Left kidney (tissue), 2 donors: Measurements from ENCODE around the gene ZNF765. TPM values are rescaled to one million over a fixed set of nuclear protein-coding genes. Genes with fewer than 3 reads are reported as not detected.
"Not testable (repeated sequence)": the region's sequence is repeated elsewhere in the genome, so short reads cannot be mapped to it uniquely, and the experiment has no call there.

Experiments
- DNase-seq: peaks from one replicate; pipeline ENCODE4 v3.0.0-alpha.2; 2013
- polyA plus RNA-seq: library from polyadenylated mRNA; unstranded; fragments of 120-200 nt; gene quantifications from one replicate; pipeline ENCODE4 v1.2.1, GENCODE V29; 2013; ENCODE audit not compliant: insufficient read length

Gene ZNF765
- polyA plus RNA-seq, 1 donor = 14.9 TPM

GRCh38 chr19:53420520-53421315, 25.8 kb downstream of the ZNF765 start:
- not testable (repeated sequence) for DNase-seq

DNA sequence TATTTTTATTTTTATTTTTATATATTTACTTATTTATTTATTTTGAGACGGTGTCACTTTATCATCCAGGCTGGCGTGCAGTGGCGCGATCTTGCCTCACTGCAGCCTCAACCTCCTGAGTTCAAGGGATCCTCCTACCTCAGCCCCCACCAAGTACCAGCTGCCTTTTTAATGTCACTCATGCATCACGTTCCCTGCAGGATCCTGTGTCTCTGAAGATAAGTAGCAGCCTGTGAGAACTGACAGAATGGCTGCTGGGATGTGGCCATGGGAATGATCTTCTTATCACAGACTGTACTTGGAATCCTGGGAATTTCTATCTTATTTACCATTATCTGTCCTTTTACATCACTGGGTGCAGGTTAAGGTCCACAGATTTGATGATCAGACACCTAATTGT, 27.6 kb downstream of the ZNF765 start:
- DNase-seq = no peak

GRCh38 chr19:53423074-53423473, 28.1 kb downstream of the ZNF765 start:
- not testable (repeated sequence) for DNase-seq

DNA sequence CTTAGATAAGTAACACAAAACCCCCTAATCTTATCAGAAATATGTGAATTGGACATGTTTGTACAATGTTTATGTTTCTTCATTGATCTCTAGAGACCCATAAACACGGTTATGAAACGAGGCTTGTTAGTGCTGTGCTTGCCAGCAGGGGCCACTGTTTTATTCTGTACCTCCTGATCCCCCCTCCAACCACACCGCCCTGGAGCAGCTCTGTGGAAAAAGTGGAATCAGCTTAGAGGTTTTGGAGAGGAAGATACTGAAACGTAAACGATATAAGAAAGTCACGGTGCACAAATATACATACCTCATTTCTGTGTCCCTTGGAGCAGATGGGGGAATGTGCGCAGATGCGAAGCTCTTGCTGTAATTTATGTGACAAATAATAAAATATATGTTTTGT, 28.7 kb downstream of the ZNF765 start:
- not testable (repeated sequence) for DNase-seq

DNA sequence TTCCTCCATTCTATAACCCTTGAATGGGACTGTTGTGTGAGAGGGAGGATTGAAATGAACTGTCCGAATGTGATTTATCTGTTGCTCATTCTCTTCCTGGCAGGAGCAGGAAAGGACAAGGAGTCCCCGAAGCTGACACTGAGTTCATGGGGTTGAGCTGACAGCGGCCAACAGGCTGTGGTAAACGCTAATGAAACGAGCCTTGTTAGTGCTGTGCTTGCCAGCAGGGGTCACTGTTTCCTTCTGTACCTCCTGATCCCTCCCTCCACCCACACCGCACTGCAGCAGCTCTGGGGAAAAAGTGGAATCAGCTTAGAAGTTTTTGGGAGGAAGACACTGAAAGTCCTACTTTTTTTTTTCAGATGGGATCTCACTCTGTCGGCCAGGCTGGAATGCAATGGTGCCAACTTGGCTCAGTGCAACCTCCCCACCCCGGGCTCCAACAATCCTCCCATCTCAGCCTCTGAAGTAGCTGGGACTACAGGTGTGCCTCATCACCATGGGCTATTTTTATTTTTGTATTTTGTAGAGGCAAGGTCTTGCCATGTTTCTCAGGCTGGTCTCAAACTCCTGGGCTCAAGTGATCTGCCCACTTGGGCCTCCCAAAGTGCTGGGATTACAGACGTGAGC, 30.1 kb downstream of the ZNF765 start:
- DNase-seq = peak; percentile 72

DNA sequence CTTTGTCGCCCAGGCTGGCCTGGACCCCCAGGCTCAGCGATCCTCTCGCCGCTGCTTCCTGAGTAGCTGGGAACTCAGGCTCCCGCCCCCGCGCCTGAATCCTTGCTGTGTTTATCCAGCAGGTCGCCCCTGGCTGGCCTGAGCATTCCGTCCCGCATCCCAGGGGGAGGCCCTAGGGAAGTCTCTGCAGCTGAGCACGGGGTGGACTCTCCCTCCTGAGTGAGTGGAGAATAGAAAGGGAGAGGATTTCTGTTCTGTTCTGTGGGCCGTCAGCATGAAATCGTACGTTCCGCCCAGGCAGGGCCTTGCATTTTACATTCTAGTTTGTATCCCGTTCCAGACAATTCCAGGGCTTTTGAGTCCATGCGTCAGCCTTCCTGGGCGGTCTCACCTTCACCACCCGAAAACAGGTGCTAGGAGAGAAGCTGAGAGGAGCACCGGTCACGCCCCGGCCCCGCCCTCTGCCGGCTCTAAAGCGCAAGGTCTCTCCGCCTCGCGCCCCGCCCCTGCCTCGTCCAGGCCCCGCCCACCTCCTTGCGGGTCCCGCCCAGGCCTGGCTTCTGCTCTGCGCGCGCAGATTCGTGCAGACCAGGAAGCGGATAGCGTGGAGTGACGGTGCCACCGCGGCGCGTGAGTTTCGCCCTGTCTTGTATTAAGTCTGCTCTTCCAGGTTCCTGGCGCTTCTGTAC, 36.6 kb downstream of the ZNF765 start, which contains the start of gene ZNF761:
ZNF761 (plus strand) TSS at position 586 of the 689 bp plus-strand sequence. CDS start 15,285 bp downstream, outside the sequence.
- peak; percentile 87 for DNase-seq

DNA sequence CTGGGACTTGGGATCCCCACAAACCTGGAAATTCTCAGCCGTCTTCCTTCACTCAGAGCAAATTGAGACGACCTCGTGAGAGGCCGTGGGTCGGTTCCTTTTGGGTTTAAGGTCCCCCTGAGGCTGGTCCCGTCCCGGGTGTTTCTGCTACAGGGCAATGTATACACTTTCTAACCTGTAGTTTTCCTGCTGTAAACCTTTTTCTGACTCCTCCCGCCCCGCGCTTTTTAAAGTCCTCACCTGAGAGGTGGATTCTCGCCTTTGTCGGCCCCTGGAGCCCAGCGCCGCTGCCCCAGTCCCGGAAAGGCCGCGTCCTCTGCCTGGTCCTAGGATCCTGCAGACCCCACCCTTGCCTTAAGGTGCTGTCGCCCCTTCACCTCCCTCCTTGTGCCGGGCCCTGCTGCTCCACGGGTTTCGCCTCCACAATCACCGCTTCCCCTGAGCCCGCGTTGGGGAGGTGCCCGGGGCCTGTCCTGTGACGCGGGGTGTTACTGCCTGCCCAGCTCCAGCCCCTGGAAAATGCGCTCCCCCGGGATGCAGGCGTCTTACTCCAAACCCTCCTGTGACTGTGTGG, 37.2 kb downstream of the ZNF765 start:
- DNase-seq = no peak

DNA sequence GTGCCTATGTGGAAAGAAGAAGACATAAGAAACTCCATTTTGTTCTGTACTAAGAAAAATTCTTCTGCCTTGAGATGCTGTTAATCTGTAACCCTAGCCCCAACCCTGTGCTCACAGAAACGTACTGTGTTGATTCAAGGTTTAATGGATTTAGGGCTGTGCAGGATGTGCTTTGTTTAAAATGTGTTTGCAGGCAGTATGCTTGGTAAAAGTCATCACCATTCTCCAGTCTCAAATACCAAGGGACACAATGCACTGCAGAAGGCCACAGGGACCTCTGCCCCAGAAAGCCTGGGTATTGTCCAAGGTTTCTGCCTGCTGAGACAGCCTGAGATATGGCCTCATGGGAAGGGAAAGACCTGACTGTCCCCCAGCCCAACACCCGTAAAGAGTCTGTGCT, 48.9 kb downstream of the ZNF765 start:
- not testable (repeated sequence) for DNase-seq

DNA sequence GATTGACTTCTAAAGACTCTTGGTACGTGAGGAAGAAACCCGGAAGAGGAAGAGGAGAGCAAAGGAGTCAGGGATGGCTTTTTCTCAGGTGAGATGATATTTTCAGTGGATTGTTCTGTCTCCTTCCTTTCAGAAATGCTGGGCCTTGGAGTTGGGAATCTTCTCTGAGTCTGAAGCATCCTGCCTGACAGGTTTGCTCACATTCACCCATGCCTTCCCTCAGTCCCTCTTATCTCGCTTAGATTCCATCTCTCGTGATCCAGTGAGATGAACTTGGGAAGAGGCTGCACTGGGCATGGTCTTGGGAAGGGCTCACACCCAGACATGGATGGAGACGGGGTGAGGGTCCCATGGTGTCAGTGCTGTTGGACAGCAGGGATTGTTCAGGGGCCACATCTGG, 52.2 kb downstream of the ZNF765 start:
- DNase-seq = not testable (repeated sequence)

DNA sequence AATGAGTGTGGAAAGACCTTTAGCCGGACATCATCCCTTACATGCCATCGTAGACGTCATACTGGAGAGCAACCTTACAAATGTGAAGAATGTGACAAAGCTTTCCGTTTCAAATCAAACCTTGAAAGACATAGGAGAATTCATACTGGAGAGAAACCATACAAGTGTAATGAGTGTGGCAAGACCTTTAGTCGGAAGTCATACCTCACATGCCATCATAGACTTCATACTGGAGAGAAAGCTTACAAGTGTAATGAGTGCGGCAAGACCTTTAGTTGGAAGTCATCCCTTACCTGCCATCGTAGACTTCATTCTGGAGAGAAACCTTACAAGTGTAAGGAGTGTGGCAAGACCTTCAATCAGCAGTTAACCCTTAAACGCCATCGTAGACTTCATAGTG, 60.9 kb downstream of the ZNF765 start:
- no peak for DNase-seq

- not testable (repeated sequence) for DNase-seq
Observed at GRCh38 chr19:53460131-53460721, 65.3 kb downstream of the ZNF765 start.

- DNase-seq = no peak
Observed at GRCh38 chr19:53461866-53462265, 66.9 kb downstream of the ZNF765 start.

DNA sequence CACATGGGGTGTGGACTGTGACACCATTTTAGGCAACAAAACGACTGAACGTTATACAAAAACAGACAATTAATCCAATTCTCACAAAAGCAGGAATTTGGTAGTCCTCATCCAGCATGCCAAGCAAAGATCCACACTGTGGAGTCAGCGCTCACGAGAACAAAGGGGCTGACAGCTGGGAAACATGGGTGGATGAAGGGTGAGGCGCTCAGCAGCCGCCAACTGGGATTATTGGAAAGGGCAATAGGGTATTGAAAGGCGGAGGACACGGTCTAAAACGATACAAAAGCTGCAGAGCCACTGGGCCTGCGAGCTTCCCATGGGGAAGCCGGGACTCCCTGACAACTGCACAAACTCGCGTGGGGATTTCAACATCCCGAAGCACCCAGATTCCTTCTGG, 67.9 kb downstream of the ZNF765 start:
- DNase-seq = no peak

- DNase-seq = peak; percentile 8
Observed at GRCh38 chr19:53463263-53463662, 68.3 kb downstream of the ZNF765 start.

GRCh38 chr19:53466726-53467484, 72.0 kb downstream of the ZNF765 start:
- peak; percentile 6 for DNase-seq

- peak; percentile 91 for DNase-seq
Observed at GRCh38 chr19:53467485-53468262, 72.7 kb downstream of the ZNF765 start, which contains the start of gene ZNF813. Gene ZNF813, plus strand, starts transcription at chr19:53467733. Its CDS starts 16,090 bp downstream, at chr19:53483823.

- not testable (repeated sequence) for DNase-seq
Observed at GRCh38 chr19:53468628-53469027, 73.7 kb downstream of the ZNF765 start.

GRCh38 chr19:53471916-53472315, 77.0 kb downstream of the ZNF765 start:
- no peak for DNase-seq

DNA sequence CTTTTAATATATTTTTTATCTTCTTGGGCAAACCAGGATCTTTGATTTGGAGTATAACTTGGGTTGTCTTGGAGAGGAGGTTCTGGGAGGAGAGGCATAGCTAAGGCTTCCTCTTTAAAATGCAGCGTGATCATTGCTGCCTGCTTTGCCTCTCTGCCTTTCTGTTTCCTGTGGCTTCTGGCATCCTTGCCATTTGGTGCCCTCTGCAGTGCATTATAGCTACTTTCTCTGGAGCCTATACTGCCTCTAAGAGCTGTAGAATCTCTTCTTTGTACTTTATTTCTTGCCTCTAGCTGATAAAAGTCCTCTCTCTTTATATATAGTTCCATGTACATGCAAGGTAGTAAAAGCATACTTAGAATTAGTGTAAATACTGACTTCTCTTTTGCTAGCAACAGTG, 79.9 kb downstream of the ZNF765 start:
- not testable (repeated sequence) for DNase-seq

DNA sequence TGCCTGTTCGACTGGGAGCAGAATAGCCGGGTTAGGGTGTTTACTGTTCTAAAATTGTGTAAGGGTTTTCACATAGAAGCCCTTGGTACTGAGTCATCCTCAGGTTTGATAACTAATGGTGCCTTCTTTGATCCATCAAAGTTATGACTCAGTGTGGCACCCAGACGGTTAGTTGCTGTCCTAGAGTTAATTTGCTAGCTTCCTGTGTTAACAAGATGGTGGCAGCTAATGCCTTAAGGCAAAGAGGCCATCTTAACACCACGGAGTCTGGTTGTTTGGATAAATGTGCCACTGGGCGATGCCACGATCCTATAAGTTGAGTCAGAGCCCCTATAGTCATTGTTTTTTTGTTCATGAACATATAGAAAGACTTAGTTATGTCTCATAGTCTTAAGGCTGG, 80.5 kb downstream of the ZNF765 start:
- DNase-seq = not testable (repeated sequence)
